Peyer's patch (tissue), 4 donors: Measurements from ENCODE around the gene HES1. TPM values are rescaled to one million over a fixed set of nuclear protein-coding genes. Genes with fewer than 3 reads are reported as not detected.
"Not testable (repeated sequence)": the region's sequence is repeated elsewhere in the genome, so short reads cannot be mapped to it uniquely, and the experiment has no call there.

Experiments
- DNase-seq, 3 donors: peaks; one replicate each; pipeline ENCODE4 v3.0.0-alpha.2; 2017 to 2019
- H3K27ac ChIP-seq, 4 donors: fragments of 200-600 bp; sonication (generic); one replicate each; pipeline ENCODE4 v1.5.1; 2016 to 2019
- H3K27me3 ChIP-seq, 2 donors: fragments of 200-600 bp; sonication (generic); one replicate each; pipeline ENCODE4 v1.5.1; 2019
- H3K36me3 ChIP-seq, 3 donors: fragments of 200-600 bp; sonication (generic); one replicate each; pipeline ENCODE4 v1.5.1; 2016 to 2019
- H3K4me1 ChIP-seq, 4 donors: fragments of 200-600 bp; sonication (generic); one replicate each; pipeline ENCODE4 v1.5.1; 2016 to 2019
- H3K4me3 ChIP-seq, 4 donors: fragments of 200-600 bp; sonication (generic); 1 replicate in 3 of 4; 2 replicates in 1 of 4; pipeline ENCODE4 v1.5.1; 2016 to 2019; ENCODE audit warnings: mild to moderate bottlenecking in 1 of 4
- H3K9me3 ChIP-seq, 4 donors: fragments of 200-600 bp; sonication (generic); one replicate each; pipeline ENCODE4 v1.5.1; 2016 to 2019; ENCODE audit warnings: mild to moderate bottlenecking in 1 of 4
- POLR2A ChIP-seq, 2 donors: fragments of 450-650 bp; IDR thresholded peaks; one replicate each; pipeline ENCODE4 v1.5.1; 2017; ENCODE audit warnings: antibody characterized with exemption in 2 of 2, mild to moderate bottlenecking in 2 of 2, moderate library complexity in 2 of 2
- total RNA-seq, 4 donors: library from RNA; depleted of rRNA; stranded (reverse); fragments of >200 nt; gene quantifications; one replicate each; pipeline ENCODE4 v1.1.0, GENCODE V29; 2016
- TF ChIP-seq, protein P1 (sequence below), 6 experiments: fragments of 450-650 bp in 4 of 6; fragments of 200-600 bp in 2 of 6; sonication (generic) in 1 of 6; IDR thresholded peaks; one replicate each; pipeline ENCODE4 v1.5.1; 2017 to 2019; ENCODE audit warnings: antibody characterized with exemption in 6 of 6, mild to moderate bottlenecking in 3 of 6, moderate library complexity in 1 of 6

Gene HES1
- total RNA-seq, 4 donors from 2014 or later = 32.2 to 65.6 (median 49.4) TPM

GRCh38 chr3:194142156-194142910, 6.4 kb downstream of the HES1 start:
- Histone ChIP-seq H3K4me3 (peak overlapping the region in 2 of 4 donors; percentile 53 to 59), H3K27me3 (no peaks in the 10 kb centered on the region)
- no peak for DNase-seq

GRCh38 chr3:194145702-194146101, 9.8 kb downstream of the HES1 start:
- TF ChIP-seq POLR2A (IDR thresholded peaks at IDR 0.05) = no peak
- TF ChIP-seq, protein P1, sequence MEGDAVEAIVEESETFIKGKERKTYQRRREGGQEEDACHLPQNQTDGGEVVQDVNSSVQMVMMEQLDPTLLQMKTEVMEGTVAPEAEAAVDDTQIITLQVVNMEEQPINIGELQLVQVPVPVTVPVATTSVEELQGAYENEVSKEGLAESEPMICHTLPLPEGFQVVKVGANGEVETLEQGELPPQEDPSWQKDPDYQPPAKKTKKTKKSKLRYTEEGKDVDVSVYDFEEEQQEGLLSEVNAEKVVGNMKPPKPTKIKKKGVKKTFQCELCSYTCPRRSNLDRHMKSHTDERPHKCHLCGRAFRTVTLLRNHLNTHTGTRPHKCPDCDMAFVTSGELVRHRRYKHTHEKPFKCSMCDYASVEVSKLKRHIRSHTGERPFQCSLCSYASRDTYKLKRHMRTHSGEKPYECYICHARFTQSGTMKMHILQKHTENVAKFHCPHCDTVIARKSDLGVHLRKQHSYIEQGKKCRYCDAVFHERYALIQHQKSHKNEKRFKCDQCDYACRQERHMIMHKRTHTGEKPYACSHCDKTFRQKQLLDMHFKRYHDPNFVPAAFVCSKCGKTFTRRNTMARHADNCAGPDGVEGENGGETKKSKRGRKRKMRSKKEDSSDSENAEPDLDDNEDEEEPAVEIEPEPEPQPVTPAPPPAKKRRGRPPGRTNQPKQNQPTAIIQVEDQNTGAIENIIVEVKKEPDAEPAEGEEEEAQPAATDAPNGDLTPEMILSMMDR (IDR thresholded peaks at IDR 0.05) = no peak
- Histone ChIP-seq H3K9me3 (no peaks in the 10 kb centered on the region), H3K4me3 (no peak overlapping the region), H3K27me3 (no peaks in the 10 kb centered on the region), H3K36me3 (no peaks in the 10 kb centered on the region), H3K4me1 (peaks cover 3 to 28% (median 8%) of the 10 kb centered on the region in 4 donors), H3K27ac (no peak overlapping the region)
- DNase-seq = no peak

More at GRCh38 chr3:194142156-194142910, 6.4 kb downstream of the HES1 start:
- H3K9me3 ChIP-seq = no peaks in the 10 kb centered on the region
- H3K27ac ChIP-seq = peak overlapping the region; percentile 68 to 95 (median 84)
- H3K4me1 ChIP-seq = peaks cover 3 to 38% (median 19%) of the 10 kb centered on the region in 4 donors
- no peak for TF ChIP-seq POLR2A (IDR thresholded peaks at IDR 0.05)
- TF ChIP-seq, protein P1 (IDR thresholded peaks at IDR 0.05) = no peak
- no peaks in the 10 kb centered on the region for H3K36me3 ChIP-seq

DNA sequence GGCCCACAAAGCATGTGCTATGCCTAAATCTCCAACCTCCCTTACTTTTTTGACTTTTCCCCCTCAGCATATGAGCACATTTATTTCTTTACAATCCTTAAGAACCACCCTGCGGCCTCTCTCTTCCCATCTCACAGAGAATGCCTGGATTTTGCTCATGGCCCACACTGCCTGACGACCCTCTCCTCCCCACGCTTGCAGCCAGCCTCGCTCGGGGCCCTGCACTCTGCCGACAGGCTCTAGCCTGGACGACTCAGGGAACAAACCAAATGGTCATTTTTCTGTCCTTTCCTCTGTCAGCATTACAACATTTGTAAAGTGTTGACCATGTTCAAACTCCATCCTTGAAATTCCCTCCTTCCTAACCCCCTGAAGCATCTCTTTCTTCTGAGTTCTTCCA, 11.7 kb downstream of the HES1 start:
- Histone ChIP-seq H3K9me3 (no peaks in the 10 kb centered on the region), H3K4me1 (peaks cover 0 to 15% (median 0%) of the 10 kb centered on the region in 4 donors), H3K27ac (no peak overlapping the region), H3K36me3 (no peaks in the 10 kb centered on the region), H3K27me3 (no peaks in the 10 kb centered on the region), H3K4me3 (no peak overlapping the region)
- TF ChIP-seq POLR2A (IDR thresholded peaks at IDR 0.05) = no peak
- TF ChIP-seq, protein P1 (IDR thresholded peaks at IDR 0.05) = no peak
- no peak for DNase-seq

GRCh38 chr3:194148383-194148782, 12.4 kb downstream of the HES1 start:
- no peak overlapping the region for H3K27ac ChIP-seq
- DNase-seq = no peak
- no peak overlapping the region for H3K4me3 ChIP-seq
- no peaks in the 10 kb centered on the region for H3K36me3 ChIP-seq
- H3K4me1 ChIP-seq = peaks cover 0 to 13% (median 0%) of the 10 kb centered on the region in 4 donors
- no peaks in the 10 kb centered on the region for H3K9me3 ChIP-seq
- TF ChIP-seq, protein P1 (IDR thresholded peaks at IDR 0.05) = no peak
- no peak for TF ChIP-seq POLR2A (IDR thresholded peaks at IDR 0.05)
- no peaks in the 10 kb centered on the region for H3K27me3 ChIP-seq

GRCh38 chr3:194150252-194150934, 14.4 kb downstream of the HES1 start:
- TF ChIP-seq, protein P1 (IDR thresholded peaks at IDR 0.05) = no peak
- no peak for TF ChIP-seq POLR2A (IDR thresholded peaks at IDR 0.05)
- Histone ChIP-seq H3K36me3 (no peaks in the 10 kb centered on the region), H3K27me3 (no peaks in the 10 kb centered on the region), H3K27ac (no peak overlapping the region), H3K9me3 (peaks cover 0 to 7% (median 0%) of the 10 kb centered on the region in 4 donors), H3K4me1 (peaks cover 0 to 13% (median 0%) of the 10 kb centered on the region in 4 donors), H3K4me3 (no peak overlapping the region)
- no peak for DNase-seq

DNA sequence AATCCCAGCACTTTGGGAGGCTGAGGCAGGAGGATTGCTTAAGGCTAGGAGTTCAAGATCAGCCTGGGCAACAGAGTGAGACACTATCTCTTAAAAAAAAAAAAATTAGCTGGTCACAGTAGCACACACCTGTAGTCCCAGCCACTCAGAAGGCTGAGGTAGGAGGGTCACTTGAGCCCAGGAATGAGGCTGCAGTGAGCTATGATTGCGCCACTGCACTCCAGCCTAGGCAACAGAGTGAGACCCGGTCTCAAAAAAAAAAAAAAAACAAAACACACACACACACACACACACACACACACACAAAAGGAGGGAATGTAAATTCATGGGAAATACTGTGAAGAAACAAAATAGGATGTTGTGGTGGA, 15.0 kb downstream of the HES1 start:
- H3K4me1 ChIP-seq = peaks cover 0 to 13% (median 0%) of the 10 kb centered on the region in 4 donors
- H3K27me3 ChIP-seq, H3K27ac ChIP-seq, DNase-seq, H3K36me3 ChIP-seq, H3K4me3 ChIP-seq, H3K9me3 ChIP-seq: not testable (repeated sequence)
